NK-92 treated with Interleukin-12 subunit alpha and Interleukin-12 subunit beta, amount 100 ng/mL, for 24 hours (cell line): Measurements from ENCODE around the gene ASPRV1.

Experiments
- DNase-seq: peaks from one replicate; lab custom pipeline; 2025; lab: John Stamatoyannopoulos, UW

Gene ASPRV1

GRCh38 chr2:69939722-69940121 lies 21.7 kb downstream of the ASPRV1 start:
- DNase-seq, result no peak

GRCh38 chr2:69937968-69938367 lies 23.5 kb downstream of the ASPRV1 start:
- DNase-seq, result no peak

GRCh38 chr2:69936906-69937305 lies 24.5 kb downstream of the ASPRV1 start:
- DNase-seq, result no peak

GRCh38 chr2:69935011-69935410 lies 26.4 kb downstream of the ASPRV1 start:
- DNase-seq, result no peak

- no peak for DNase-seq
Observed at GRCh38 chr2:69934614-69934908, 26.9 kb downstream of the ASPRV1 start.

- DNase-seq, result no peak
Observed at GRCh38 chr2:69933839-69934613, 27.4 kb downstream of the ASPRV1 start.

- DNase-seq, result no peak
Observed at GRCh38 chr2:69933254-69933828, 28.1 kb downstream of the ASPRV1 start.

- no peak for DNase-seq
Observed at GRCh38 chr2:69932596-69932922, 28.9 kb downstream of the ASPRV1 start.

- no peak for DNase-seq
Observed at GRCh38 chr2:69931832-69932595, 29.4 kb downstream of the ASPRV1 start.

GRCh38 chr2:69926849-69927515 lies 34.4 kb downstream of the ASPRV1 start:
- no peak for DNase-seq

- no peak for DNase-seq
Observed at GRCh38 chr2:69923116-69923515, 38.3 kb downstream of the ASPRV1 start.

- DNase-seq, result no peak
Observed at GRCh38 chr2:69918401-69918800, 43.0 kb downstream of the ASPRV1 start.

GRCh38 chr2:69917852-69918251 lies 43.6 kb downstream of the ASPRV1 start:
- DNase-seq, result no peak

GRCh38 chr2:69916106-69916505 lies 45.3 kb downstream of the ASPRV1 start:
- no peak for DNase-seq

- DNase-seq, result peak; percentile 32
Observed at GRCh38 chr2:69914950-69915945, 46.2 kb downstream of the ASPRV1 start, which contains the start of gene MXD1. TSS of gene MXD1 (plus strand) at chr2:69915109. CDS start at chr2:69915331, 222 bp downstream.

- peak; percentile 100 for DNase-seq
Observed at GRCh38 chr2:69914164-69914949, 47.1 kb downstream of the ASPRV1 start.

- no peak for DNase-seq
Observed at GRCh38 chr2:69911985-69912563, 49.4 kb downstream of the ASPRV1 start.
